Activated T-cell treated with anti-CD3 and anti-CD28 coated beads, Interleukin-2, amount 50 U/mL, for 1 hour (primary cell): ENCODE measurements around the gene AP4M1.

ENCODE experiments used
- DNase-seq: peaks from one replicate; pipeline ENCODE4 v3.0.0-alpha.2; 2020

Gene AP4M1

GRCh38 chr7:100088095-100088620 lies 13.3 kb upstream of the AP4M1 start:
- no peak for DNase-seq

GRCh38 chr7:100088621-100089457 lies 12.6 kb upstream of the AP4M1 start, which contains the start of gene COPS6:
TSS of gene COPS6 (plus strand) at chr7:100088969. CDS start at chr7:100088991, 22 bp downstream.
- DNase-seq: peak; percentile 88

DNA sequence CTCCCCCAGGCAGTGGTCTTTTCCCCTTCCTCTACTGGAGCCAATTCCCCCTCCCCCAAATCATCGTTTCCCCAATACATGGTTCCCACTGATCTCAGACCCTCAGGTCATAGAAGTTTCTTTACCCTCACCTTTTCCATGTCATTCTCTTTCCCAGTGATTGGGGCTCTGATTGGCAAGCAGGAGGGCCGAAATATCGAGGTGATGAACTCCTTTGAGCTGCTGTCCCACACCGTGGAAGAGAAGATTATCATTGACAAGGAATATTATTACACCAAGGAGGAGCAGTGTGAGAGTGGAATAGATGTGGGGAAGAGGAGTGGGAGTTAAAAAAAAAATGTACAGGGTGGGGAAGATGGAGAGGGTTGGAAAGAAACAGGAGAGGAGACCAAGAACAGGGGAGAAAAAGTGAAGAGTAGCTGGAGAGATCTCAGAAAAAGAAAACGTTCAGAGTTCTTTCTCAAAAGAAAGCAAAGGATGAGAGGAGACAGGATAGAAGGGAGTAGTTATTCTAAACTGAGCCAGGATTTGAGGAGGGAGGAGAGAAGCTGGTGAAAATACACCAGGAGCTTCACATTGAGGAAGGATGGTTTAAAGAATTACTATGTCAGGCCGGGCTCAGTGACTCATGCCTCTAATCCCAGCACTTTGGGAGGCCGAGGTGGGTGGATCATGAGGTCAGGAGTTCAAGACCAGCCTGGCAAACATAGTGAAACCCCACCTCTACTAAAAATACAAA lies 11.8 kb upstream of the AP4M1 start:
- no peak for DNase-seq

- DNase-seq: no peak
Measured at GRCh38 chr7:100090527-100091410, 10.7 kb upstream of the AP4M1 start.

DNA sequence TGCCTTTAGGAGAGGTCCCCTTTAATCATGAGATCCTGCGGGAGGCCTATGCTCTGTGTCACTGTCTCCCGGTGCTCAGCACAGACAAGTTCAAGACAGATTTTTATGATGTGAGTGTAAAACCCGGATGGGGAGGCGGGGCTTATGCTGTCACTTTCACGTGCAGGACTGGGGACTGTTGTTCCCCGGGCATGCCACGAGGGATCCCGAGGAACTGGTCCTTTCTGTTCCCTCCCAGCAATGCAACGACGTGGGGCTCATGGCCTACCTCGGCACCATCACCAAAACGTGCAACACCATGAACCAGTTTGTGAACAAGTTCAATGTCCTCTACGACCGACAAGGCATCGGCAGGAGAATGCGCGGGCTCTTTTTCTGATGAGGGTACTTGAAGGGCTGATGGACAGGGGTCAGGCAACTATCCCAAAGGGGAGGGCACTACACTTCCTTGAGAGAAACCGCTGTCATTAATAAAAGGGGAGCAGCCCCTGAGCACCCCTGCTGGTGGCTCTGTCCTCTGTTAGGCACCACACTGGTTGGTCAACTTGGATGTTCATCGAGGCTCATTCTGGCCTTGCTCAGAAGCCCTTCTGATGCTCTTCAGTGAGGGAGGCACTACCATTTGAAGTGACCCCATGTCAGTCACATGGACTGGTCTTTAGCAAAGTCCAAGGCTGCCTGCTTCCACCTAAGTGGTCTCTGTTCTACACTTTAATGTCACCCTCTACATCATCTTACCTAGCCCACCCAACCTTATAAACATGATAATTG lies 9.8 kb upstream of the AP4M1 start:
- DNase-seq: no peak

DNA sequence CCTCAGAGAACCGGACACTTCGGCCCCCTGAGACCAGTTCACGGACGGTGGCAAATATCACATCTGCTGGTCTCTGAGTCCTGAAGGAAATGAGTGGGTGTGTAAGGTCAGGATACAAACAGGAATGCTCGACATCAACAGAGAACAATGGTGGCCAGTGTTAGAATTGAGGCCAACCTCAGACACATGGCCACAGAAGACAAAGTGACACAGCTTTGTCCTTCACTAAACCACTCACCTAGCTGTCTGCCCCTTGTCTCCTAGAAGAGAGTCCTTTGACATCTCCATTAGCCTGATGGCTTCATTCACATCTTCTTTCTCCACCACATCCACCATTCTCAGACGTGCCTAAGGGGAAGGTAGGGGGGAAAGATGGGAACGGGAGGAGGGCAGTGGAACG lies 8.4 kb upstream of the AP4M1 start:
- DNase-seq: no peak

- no peak for DNase-seq
Measured at GRCh38 chr7:100093498-100093897, 7.9 kb upstream of the AP4M1 start.

- no peak for DNase-seq
Measured at GRCh38 chr7:100093925-100094486, 7.4 kb upstream of the AP4M1 start.

DNA sequence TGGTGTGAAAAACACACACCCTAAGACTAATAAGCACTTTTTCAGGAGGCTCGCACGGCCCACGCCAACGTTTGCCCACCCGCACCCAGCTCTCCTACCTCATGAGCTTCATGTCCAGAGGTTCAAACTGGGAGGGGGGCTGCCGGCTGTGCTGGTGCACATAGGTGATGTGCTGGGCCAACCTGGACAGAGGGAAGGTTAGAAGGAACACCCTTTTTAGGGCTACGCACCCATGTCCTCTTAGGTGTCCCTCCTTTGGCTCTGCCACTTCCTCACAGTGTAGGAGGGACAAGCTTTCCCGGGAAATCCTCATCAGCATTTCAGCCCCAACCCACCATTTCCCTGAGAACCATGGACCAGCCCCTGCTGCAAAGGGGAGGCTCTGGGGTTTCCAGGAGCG lies 6.2 kb upstream of the AP4M1 start:
- no peak for DNase-seq

- no peak for DNase-seq
Measured at GRCh38 chr7:100095704-100096103, 5.7 kb upstream of the AP4M1 start.

GRCh38 chr7:100098913-100099312 lies 2.5 kb upstream of the AP4M1 start:
- DNase-seq: no peak

GRCh38 chr7:100099452-100099851 lies 2.0 kb upstream of the AP4M1 start:
- no peak for DNase-seq

DNA sequence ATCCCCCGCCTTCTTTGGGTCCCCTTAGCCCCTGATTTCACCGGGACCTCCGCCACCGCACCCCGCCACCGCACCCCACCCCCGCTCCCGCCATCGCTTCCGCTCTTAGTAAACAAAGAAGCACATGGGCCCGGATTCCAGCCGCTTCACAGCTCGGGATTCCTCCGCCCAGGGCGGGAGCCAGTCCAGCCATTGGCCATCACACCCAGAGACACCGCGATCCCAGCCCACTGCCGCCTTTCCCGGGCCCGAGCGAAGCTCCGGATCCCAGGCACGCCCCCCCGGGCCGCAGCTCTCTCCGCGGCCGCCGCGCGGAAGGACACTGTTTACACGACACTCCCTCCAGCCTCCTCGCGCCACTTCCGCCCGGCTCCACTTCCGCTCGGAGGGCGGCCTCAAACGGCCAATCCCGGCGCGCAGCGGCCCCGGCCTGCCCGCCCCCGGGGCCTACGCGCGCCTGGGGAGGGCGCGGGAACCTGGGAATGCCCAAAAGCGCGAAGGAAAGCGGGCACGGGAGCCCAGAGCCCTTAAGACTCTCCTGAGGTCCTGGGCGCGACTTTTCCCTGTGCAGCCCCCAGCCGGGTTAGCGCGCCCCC lies 925 bp upstream of the AP4M1 start:
- DNase-seq: peak; percentile 87

DNA sequence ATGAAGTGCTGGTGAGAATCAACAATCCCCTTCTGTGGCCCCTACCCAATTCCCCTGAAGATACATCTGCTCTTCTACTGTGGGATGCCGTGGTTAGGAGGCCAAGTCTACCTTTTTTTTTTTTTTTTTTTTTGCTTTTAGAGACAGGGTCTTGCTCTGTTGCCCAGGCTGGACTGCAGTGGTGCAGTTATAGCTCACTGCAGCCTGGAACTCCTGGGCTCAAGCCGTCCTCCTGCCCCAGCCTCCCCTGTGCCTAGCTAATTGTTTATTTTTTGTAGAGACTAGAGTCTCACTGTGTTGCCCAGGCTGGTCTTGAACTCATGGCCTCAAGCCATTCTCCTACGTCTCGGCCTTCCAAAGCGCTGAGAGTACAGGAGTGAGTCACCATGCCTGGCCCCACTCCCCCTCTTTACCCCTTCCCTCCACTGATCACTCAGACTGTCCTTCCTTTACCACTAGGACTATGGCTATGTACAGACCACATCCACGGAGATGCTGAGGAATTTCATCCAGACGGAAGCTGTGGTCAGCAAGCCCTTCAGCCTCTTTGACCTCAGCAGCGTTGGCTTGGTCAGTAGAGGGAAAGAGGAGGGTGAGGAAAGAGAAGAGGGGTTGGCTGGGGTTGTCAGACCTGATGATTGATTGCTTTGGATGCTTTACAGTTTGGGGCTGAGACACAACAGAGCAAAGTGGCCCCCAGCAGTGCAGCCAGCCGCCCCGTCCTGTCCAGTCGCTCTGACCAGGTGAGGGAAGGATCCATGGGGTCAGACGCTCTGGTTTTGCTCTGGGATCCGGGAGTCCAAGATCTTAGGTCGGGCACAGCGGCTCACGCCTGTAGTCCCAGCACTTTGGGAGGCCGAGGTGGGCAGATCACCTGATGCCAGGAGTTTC lies 1.8 kb downstream of the AP4M1 start:
- no peak for DNase-seq

DNA sequence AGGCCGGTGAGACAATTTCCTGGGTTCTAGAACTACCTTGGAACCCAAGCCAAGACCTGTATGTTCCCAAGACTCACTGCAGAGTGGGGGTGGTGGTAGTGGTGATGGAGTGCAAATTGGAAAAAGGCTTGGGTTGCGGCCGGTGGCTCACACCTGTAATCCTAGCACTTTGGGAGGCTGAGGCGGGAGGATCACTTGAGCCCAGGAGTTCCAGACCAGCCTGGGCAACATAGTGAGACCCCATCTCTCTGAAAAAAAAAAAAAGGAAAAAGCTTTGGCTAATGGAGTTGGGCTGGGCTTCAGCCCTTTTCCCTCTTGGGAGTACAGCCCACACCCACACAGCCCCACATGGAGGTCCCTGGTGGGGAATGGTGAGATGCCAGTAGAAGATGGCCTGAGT lies 4.1 kb downstream of the AP4M1 start:
- DNase-seq: no peak

GRCh38 chr7:100106633-100107032 lies 5.2 kb downstream of the AP4M1 start:
- DNase-seq: no peak

DNA sequence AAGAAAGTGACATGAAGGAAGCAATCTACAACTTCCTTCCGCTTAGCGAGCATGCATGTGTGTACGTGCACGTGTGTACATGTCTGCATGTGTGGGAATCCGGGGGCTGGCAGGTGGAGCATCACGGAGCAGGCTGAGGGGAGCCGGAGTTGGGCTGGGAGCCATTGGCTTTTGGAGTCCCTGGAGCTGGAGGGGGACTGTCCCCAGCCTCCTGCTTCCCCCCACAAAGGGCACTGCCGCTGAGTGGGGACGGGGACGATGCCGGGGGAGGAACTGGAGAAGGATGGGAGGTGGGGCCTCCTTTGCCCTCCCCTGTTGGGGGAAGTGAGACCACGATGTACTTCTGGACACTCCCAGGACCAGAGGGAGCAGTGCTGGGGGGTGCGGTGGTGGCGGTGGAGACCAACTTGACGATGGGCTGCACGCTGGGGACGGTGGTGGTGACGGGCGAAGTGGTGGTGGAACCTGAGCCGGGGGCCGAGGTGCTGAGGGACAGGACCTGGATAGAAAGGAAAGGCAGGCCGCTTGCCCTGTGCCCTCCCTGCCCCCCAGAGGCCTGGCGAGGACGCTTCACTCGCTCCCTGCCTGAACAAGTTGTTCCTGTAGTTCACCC lies 5.8 kb downstream of the AP4M1 start:
- DNase-seq: no peak

DNA sequence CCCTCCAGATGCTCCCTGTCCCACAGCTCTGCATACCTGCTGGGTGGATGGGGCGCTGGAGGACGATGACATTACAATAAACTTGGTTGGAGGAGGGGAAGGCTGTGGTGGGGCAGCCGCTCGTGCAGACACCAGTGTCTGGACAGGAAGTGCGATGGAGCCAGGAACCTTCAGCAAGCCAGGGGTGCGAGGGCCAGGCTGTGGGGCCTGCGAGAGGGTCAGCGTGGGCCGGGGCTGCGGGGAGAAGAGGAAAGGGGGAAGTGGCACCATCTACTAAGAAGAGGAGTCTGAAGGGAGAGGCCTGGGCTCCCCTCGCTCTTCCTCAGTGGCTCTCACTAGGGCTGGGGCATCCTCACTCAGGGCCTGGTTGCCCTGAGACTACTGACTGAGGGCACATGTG lies 6.4 kb downstream of the AP4M1 start:
- no peak for DNase-seq

DNA sequence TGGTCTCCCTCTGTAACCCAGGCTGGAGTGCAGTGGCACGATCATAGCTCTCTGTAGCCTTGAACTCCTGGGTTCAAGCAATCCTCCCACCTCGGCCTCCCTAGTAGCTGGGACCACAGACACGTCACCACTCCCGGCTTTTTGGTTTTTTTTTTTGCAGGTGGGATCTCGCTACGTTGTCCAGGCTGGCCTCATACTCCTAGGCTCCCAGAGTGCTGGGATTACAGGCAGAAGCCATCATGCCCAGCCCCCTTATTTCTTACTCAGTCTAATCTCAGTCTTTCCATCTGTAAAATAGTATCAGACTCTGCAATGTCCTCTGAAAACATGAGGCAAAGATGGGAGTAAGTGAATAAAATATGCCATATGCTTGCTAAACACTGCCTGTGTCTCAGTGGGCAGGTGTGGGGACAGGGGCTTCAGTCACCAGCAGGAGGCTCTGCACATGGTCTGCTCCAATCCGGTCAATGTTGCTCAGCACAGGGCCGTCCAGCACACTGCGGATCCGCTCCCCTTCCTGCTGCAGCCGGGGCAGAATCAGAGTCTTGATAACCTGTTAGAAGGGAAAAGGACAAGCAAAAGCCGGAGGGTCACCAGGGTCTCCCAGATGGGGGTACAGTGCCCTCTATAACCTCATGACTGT lies 8.2 kb downstream of the AP4M1 start:
- no peak for DNase-seq
